ENCODE measurements around the gene CYB5A. TPM values are rescaled to one million over a fixed set of nuclear protein-coding genes. Genes with fewer than 3 reads are reported as not detected.

Gene CYB5A
- total RNA-seq, 1 donor from 2014 or later = 36.0 TPM

DNA sequence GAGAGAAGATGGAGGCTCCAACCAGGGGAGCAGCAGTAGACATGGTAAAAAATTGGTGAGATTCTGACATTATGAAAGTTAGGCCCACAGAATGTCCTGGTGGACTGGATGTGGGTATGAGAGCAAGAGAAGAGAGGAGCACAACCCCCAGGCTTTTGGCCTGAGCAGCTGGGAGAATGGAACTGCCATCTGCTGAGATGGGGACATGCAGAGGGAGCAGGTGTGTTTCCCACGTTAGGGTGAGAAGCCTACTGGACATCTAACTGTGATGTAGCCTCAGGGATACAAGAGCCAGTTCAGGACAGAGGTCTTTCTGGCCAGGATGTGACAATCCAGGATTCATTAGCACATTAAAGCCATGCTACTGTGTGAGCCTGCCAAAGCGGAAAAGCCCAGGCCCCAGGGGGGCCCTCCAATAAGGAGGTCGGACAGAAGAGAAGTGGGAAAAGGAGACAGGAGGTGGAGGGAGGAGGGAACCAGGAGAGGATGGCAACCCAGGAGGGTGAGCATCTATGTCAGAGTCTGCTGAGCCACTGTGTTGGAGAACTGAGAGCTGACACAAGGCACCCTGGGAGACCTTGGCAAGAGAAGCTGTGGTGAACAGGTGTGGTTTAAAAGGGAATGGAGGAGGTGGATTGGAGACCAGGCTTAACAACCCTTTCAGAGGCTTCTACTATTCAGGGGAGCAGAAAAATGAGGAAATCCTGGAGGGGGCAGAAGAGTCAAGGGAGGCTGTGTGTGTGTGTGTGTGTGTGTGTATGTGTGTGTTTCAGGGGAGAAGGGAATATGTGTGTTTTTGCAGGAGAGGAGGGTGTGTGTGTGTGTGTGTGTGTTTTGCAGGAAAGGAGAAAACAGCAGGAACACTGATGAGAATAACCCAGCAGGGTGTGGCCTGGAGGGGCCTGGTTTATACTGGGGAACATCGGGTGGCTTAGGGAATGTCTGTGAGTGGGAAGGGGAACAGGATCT, 10.5 kb downstream of the CYB5A start:
- intact Hi-C loops (cut with micrococcal nuclease) = no loop called here
- Mint-ChIP-seq H3K36me3 (ENCODE audit: low read depth) (no peaks in the 10 kb centered on the region), H3K4me3 (no peak overlapping the region), H3K27ac (no peak overlapping the region), H3K9me3 (no peaks in the 10 kb centered on the region), H3K27me3 (ENCODE audit: insufficient read depth) (no peaks in the 10 kb centered on the region), H3K4me1 (ENCODE audit: low read depth) (peaks cover 24% of the 10 kb centered on the region)
- no peak for DNase-seq (ENCODE audit: low spot score)

DNA sequence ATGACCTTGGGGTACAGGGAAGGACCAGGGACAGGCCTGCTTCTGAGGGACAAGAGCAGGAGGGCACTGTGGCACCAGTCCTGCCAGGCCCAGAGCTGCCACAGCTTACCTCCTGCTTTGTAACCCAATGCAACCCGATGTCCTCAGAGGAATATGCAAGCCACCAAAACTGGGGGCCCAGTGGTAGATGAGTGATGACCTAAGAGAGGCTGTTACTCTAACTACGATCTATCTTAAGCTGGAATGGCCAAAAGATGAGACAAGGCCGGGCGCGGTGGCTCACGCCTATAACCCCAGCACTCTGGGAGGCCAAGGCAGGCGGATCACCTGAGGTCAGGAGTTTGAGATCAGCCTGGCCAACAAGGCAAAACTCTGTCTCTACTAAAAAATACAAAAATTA, 12.8 kb downstream of the CYB5A start:
- intact Hi-C loops (cut with micrococcal nuclease) = no loop called here
- Mint-ChIP-seq H3K4me1 (ENCODE audit: low read depth) (peaks cover 24% of the 10 kb centered on the region), H3K4me3 (no peak overlapping the region), H3K27ac (no peak overlapping the region), H3K9me3 (no peaks in the 10 kb centered on the region), H3K36me3 (ENCODE audit: low read depth) (no peaks in the 10 kb centered on the region), H3K27me3 (ENCODE audit: insufficient read depth) (no peaks in the 10 kb centered on the region)
- no peak for DNase-seq (ENCODE audit: low spot score)

DNA sequence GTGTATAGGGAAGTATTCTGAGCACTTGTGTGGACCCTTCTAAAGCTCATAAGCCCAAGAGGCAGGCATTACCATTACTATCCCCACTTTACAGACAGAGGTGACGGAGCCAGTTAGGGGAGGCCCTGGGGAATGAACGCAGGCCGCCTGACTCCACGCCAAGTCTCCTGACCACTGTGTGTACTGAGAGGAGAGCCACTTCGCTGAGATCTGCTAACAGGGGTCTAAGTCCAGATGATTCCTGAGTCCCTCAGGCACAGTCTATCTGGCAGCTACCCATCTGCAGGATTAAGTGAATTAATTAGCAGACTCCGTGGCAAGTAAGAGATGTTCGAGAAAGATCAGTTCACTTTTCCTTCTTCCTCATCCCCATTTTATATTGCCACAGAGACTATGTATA, 13.7 kb downstream of the CYB5A start:
- Mint-ChIP-seq H3K27ac (no peak overlapping the region), H3K9me3 (no peaks in the 10 kb centered on the region), H3K4me1 (ENCODE audit: low read depth) (peaks cover 19% of the 10 kb centered on the region), H3K36me3 (ENCODE audit: low read depth) (no peaks in the 10 kb centered on the region), H3K27me3 (ENCODE audit: insufficient read depth) (no peaks in the 10 kb centered on the region), H3K4me3 (no peak overlapping the region)
- intact Hi-C loops (cut with micrococcal nuclease) = no loop called here
- DNase-seq (ENCODE audit: low spot score) = no peak

DNA sequence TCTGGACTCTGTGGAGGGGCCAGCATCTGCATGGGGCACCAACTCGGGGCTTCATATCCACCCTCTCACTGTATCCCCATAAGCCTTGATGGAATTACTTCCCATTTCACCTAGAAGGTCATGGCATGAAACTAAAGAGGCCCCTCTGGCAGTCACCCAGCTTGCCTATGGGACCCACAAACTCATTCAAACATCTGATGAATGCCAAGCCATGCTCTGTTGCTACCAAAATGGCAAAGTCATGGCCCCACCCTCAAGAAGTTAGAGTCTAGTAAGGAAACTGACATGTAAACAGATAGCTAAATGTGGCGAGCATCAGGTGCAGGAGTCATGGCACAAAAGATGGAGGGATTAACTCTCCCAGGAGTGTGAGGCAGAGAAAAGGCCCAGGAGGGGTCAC, 14.5 kb downstream of the CYB5A start:
- no peak overlapping the region for H3K4me3 Mint-ChIP-seq
- no peak for DNase-seq (ENCODE audit: low spot score)
- H3K27me3 Mint-ChIP-seq (ENCODE audit: insufficient read depth) = no peaks in the 10 kb centered on the region
- H3K36me3 Mint-ChIP-seq (ENCODE audit: low read depth) = no peaks in the 10 kb centered on the region
- H3K27ac Mint-ChIP-seq = no peak overlapping the region
- H3K4me1 Mint-ChIP-seq (ENCODE audit: low read depth) = peaks cover 12% of the 10 kb centered on the region
- intact Hi-C loops (cut with micrococcal nuclease) = no loop called here
- H3K9me3 Mint-ChIP-seq = no peaks in the 10 kb centered on the region

DNA sequence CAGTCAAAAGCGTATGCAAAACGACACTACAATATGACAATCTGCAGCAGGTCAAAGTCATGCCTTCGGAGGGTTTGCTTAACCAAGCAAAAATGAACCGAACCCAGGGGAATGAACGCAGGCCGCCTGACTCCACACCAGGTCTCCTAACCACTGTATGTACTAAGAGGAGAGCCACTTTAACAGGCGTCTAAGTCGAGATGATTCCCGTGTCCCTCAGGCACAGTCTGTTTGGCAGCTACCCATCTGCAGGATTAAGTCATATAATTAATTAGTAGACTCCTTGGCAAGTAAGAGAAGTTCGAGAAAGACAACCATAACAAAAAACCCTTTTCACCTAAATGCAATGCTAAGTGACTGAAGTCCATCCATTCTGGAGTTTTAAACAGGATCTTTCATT, 15.2 kb downstream of the CYB5A start:
- Mint-ChIP-seq H3K4me3 (no peak overlapping the region), H3K36me3 (ENCODE audit: low read depth) (no peaks in the 10 kb centered on the region), H3K27ac (no peak overlapping the region), H3K4me1 (ENCODE audit: low read depth) (peaks cover 5% of the 10 kb centered on the region), H3K9me3 (no peaks in the 10 kb centered on the region), H3K27me3 (ENCODE audit: insufficient read depth) (no peaks in the 10 kb centered on the region)
- intact Hi-C loops (cut with micrococcal nuclease) = no loop called here
- DNase-seq (ENCODE audit: low spot score) = no peak

DNA sequence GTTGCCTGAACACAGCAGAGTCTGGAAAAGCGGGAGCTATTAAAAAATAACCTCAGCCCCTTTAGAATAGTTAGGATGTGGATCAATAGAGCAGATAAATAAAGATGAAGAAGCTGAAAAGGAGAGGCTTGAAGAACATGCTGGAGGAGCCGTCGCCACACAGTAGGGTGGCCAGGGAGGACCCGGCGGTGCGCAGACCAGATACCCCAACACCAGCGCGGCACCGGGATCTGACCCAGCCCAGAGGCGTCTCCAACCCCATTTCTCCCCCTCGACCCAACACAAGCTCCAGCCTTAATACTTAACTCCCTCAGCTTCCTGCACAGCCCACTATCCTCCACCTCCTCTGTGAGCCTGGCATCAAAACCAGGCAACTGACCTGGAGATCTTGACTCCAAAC, 16.0 kb downstream of the CYB5A start:
- H3K4me1 Mint-ChIP-seq (ENCODE audit: low read depth) = no peaks in the 10 kb centered on the region
- H3K4me3 Mint-ChIP-seq = no peak overlapping the region
- H3K36me3 Mint-ChIP-seq (ENCODE audit: low read depth) = no peaks in the 10 kb centered on the region
- no peaks in the 10 kb centered on the region for H3K9me3 Mint-ChIP-seq
- no peak overlapping the region for H3K27ac Mint-ChIP-seq
- DNase-seq (ENCODE audit: low spot score) = no peak
- intact Hi-C loops (cut with micrococcal nuclease) = no loop called here
- H3K27me3 Mint-ChIP-seq (ENCODE audit: insufficient read depth) = no peaks in the 10 kb centered on the region

DNA sequence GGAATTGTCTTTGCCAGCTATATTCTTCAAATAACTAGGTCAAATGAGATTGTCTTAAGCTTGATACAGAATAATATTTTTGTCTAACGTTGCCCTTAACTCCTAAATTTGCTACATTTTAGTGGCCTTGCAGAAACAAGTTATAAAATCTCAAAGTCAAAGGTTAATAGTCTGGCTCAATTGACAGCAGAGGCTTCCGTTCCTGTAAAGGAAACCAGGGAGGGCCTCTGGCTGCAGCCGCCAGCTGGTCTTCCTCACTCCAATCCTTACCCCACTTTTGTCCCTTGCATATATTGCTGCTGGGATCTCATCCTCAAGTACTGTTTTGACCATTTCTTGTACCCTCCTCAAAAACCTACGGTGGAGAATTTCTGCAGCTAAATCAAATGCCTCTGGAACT, 17.1 kb downstream of the CYB5A start:
- H3K4me3 Mint-ChIP-seq = no peak overlapping the region
- no peaks in the 10 kb centered on the region for H3K27me3 Mint-ChIP-seq (ENCODE audit: insufficient read depth)
- H3K4me1 Mint-ChIP-seq (ENCODE audit: low read depth) = no peaks in the 10 kb centered on the region
- H3K27ac Mint-ChIP-seq = no peak overlapping the region
- intact Hi-C loops (cut with micrococcal nuclease) = no loop called here
- H3K36me3 Mint-ChIP-seq (ENCODE audit: low read depth) = no peaks in the 10 kb centered on the region
- H3K9me3 Mint-ChIP-seq = no peaks in the 10 kb centered on the region
- no peak for DNase-seq (ENCODE audit: low spot score)

DNA sequence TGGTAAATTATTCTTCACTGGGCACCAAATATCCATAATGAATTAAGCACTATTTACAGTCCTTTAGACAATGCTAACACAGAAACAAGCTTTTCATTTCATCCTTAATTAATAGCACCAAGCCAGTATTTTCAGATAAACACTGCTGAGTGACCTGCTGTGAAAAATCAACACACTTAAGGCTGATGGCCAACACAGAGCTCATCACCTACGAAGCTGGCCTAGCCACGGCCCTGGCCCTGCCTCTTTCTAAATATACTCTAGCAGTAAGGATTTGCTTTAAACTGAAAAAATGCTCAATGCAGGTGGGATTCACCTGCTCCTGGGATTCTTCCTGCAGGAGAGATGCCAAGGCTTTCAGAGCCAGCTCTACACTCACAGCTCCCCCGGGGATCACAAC, 18.4 kb downstream of the CYB5A start:
- Mint-ChIP-seq H3K27me3 (ENCODE audit: insufficient read depth) (no peaks in the 10 kb centered on the region), H3K27ac (no peak overlapping the region), H3K9me3 (no peaks in the 10 kb centered on the region), H3K4me1 (ENCODE audit: low read depth) (no peaks in the 10 kb centered on the region), H3K36me3 (ENCODE audit: low read depth) (no peaks in the 10 kb centered on the region), H3K4me3 (no peak overlapping the region)
- no peak for DNase-seq (ENCODE audit: low spot score)
- intact Hi-C loops (cut with micrococcal nuclease) = no loop called here

DNA sequence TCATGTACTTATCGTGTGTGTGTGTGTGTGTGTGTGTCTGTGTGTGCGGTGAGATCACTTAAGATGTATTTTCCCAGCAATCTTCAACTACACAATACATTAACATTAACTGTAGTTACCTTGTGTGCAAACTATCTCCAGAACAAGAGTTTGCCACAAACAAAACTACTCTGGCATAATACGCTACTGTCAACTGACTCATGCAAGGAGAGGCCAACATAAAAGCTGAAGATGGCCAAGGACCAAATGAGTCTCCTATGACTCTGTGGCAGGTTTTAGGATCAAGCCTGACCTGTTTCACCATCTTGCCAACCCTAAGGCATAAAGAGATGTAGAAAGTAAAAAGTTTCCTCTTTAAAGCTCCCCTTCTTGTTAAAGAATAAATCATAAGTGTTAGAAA, 20.1 kb downstream of the CYB5A start:
- no peaks in the 10 kb centered on the region for H3K36me3 Mint-ChIP-seq (ENCODE audit: low read depth)
- H3K27me3 Mint-ChIP-seq (ENCODE audit: insufficient read depth) = no peaks in the 10 kb centered on the region
- no peak overlapping the region for H3K27ac Mint-ChIP-seq
- H3K4me3 Mint-ChIP-seq = no peak overlapping the region
- no peaks in the 10 kb centered on the region for H3K4me1 Mint-ChIP-seq (ENCODE audit: low read depth)
- intact Hi-C loops (cut with micrococcal nuclease) = no loop called here
- H3K9me3 Mint-ChIP-seq = no peaks in the 10 kb centered on the region
- DNase-seq (ENCODE audit: low spot score) = no peak

DNA sequence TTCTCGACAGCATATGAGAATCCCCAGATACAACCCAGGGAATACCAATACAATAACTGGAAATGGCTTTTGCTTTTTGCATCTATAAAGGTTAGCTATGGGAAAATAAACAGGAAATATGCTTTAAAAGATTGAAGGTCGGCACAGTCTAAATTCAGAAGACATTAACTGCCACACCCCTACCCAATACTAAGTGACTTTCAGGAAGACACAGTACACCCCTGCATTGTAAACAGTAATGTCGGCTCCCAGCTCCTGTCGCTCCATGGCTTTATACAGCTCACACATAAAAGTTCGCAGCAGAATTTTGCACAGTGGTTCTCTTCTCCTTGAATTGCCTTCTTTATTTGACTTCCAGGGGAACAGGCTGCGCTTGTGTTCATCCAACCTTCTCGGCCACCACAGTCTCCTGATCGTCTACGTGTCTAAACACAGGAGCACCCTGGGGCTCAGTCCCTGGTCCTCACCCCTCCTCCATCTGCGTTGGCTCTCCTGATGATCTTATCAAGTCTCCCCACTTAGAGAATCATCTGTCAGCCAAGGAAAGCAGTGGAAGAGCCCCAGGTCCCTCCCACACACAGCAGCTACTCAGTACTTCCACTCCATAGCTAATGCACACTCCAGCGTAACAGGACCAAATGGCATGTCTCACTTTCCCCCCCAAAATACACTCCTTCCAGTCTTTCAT, 22.7 kb downstream of the CYB5A start:
- H3K27me3 Mint-ChIP-seq (ENCODE audit: insufficient read depth) = no peaks in the 10 kb centered on the region
- intact Hi-C loops (cut with micrococcal nuclease) = no loop called here
- H3K36me3 Mint-ChIP-seq (ENCODE audit: low read depth) = no peaks in the 10 kb centered on the region
- H3K27ac Mint-ChIP-seq = no peak overlapping the region
- DNase-seq (ENCODE audit: low spot score) = no peak
- H3K9me3 Mint-ChIP-seq = no peaks in the 10 kb centered on the region
- H3K4me3 Mint-ChIP-seq = no peak overlapping the region
- peaks cover 5% of the 10 kb centered on the region for H3K4me1 Mint-ChIP-seq (ENCODE audit: low read depth)

DNA sequence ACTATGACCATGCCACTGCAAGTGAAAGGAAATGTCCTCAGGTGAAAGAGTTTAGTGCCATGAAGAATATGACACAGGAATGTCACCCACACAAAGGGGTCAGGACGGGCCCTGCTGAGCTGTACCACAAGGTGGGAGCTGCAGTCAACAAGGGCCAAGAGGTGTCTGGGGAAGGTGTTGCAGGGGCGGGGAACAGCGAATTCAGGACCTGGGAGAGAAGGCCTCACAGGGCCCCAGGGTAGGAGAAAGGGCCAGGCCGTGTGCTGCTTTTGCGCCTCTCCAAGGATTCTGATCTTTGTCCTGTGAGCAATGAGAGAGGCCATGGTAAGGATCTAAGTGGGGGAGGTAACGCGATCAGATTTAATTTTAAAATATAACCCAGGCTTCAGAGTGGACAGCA, 23.6 kb downstream of the CYB5A start:
- H3K4me1 Mint-ChIP-seq (ENCODE audit: low read depth) = peaks cover 5% of the 10 kb centered on the region
- H3K36me3 Mint-ChIP-seq (ENCODE audit: low read depth) = no peaks in the 10 kb centered on the region
- no peak for DNase-seq (ENCODE audit: low spot score)
- intact Hi-C loops (cut with micrococcal nuclease) = no loop called here
- no peaks in the 10 kb centered on the region for H3K9me3 Mint-ChIP-seq
- no peaks in the 10 kb centered on the region for H3K27me3 Mint-ChIP-seq (ENCODE audit: insufficient read depth)
- H3K27ac Mint-ChIP-seq = no peak overlapping the region
- no peak overlapping the region for H3K4me3 Mint-ChIP-seq

DNA sequence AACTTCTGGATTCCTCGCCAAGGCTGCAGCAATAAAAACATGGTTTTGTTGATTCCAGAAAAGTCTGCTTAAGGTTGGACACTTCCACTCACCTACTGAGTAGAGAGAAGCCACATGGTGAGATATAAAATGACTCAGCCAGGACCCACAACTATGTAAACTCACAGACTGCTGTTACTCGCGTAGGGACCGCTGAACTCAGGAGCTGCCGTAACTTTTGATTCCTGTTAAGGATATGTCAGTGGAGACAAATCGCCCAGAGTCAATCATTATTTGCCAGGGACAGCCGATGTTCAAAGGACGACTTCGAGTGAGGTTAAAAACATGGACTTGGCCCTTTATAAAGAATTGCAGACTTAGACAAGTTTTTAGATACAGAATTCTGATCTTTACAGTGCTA, 25.6 kb downstream of the CYB5A start:
- no peak for DNase-seq (ENCODE audit: low spot score)
- intact Hi-C loops (cut with micrococcal nuclease) = no loop called here
- H3K9me3 Mint-ChIP-seq = no peaks in the 10 kb centered on the region

DNA sequence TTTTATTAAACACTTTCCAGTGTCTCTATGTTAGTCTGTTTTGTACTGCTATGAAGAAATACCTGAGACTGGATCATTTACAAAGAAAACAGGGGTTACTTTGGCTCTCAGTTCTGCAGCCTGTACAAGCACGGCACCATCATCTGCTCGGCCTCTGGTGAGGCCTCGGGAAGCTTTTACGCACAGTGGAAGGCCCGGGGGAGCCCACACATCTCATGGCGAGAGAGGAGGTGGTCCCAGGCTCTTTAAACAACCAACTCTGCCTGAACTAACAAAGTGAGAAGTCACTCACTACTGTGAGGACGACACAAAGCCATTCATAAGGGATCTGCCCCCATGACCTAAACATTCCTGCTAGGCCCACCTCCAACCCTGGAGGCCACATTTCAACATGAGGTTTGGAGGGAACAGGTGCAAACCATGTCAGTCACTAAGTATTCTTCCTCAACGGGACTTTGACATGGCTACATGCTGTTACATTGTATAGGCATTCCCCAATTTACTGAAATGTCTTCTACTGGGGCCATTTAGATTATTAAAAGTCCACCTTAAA, 26.1 kb downstream of the CYB5A start:
- Mint-ChIP-seq H3K27ac (no peak overlapping the region), H3K4me1 (ENCODE audit: low read depth) (peaks cover 5% of the 10 kb centered on the region), H3K27me3 (ENCODE audit: insufficient read depth) (no peaks in the 10 kb centered on the region), H3K4me3 (no peak overlapping the region), H3K9me3 (no peaks in the 10 kb centered on the region), H3K36me3 (ENCODE audit: low read depth) (no peaks in the 10 kb centered on the region)
- intact Hi-C loops (cut with micrococcal nuclease) = no loop called here
- DNase-seq (ENCODE audit: low spot score) = no peak

More for the DNA sequence above, 25.6 kb downstream of the CYB5A start:
- Mint-ChIP-seq H3K36me3 (ENCODE audit: low read depth) (no peaks in the 10 kb centered on the region), H3K4me1 (ENCODE audit: low read depth) (peaks cover 5% of the 10 kb centered on the region), H3K27ac (no peak overlapping the region), H3K4me3 (no peak overlapping the region), H3K27me3 (ENCODE audit: insufficient read depth) (no peaks in the 10 kb centered on the region)
